ENCODE results near the gene CCDC50.

DNA sequence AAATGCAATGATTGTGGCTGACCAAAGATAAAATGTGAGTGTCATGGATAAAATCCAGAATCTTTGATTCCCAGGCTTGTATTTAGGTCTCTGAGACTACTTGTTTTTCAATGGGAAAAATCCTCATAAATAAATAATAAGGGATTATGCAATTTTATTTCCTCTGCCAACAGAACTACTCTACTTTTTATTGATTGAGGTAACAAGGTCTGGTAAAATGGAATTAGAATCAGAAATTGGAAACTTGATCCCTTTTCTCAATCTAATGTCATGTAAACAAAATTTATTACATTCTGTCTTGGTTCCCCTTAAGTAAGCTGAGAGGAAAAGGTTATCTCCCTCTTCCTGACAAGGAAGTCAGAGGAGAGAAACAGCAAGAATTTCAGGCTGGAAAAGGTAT lies 48.3 kb upstream of the CCDC50 start:
- TF ChIP-seq POLR2AphosphoS5 (IDR thresholded peaks at IDR 0.05; ENCODE audit: low read length), result no peak
- TF ChIP-seq EZH2 (IDR thresholded peaks at IDR 0.05; ENCODE audit: borderline replicate concordance, control insufficient read depth, low read depth, low read length), result no peak
- no peak for TF ChIP-seq NRF1 (conservative IDR thresholded peaks at IDR 0.05; ENCODE audit: low read depth, low read length)
- no peak for TF ChIP-seq EP300 (IDR thresholded peaks at IDR 0.05; ENCODE audit: borderline replicate concordance in 1 of 2, control insufficient read depth in 1 of 2, low read depth in 2 of 2, low read length in 2 of 2)
- no peak for TF ChIP-seq POLR2A (IDR thresholded peaks at IDR 0.05; ENCODE audit: low read depth, low read length)
- no peak for TF ChIP-seq CHD1 (IDR thresholded peaks at IDR 0.05; ENCODE audit: low read depth, low read length)
- no peak for TF ChIP-seq SP1 (IDR thresholded peaks at IDR 0.05; ENCODE audit: low read depth, low read length)
- TF ChIP-seq HDAC2 (IDR thresholded peaks at IDR 0.05), result no peak

All from GM12878 (cell line).